Duodenal mucosa (tissue), 2 donors: ENCODE results near the gene ASIC3.

Experiments used
- H3K27ac ChIP-seq: one replicate; pipeline ENCODE4 v1.7.0; 2013; ENCODE audit warnings: low read depth, low read length
- H3K27me3 ChIP-seq, 2 donors: one replicate each; pipeline ENCODE4 v1.7.0; 2013; ENCODE audit warnings: low read length in 2 of 2, control low read depth in 1 of 2; ENCODE audit not compliant: insufficient read depth in 2 of 2, control insufficient read depth in 1 of 2
- H3K36me3 ChIP-seq, 2 donors: one replicate each; pipeline ENCODE4 v1.7.0; 2013; ENCODE audit warnings: low read length in 2 of 2, control low read depth in 1 of 2; ENCODE audit not compliant: insufficient read depth in 2 of 2, control insufficient read depth in 1 of 2
- H3K4me1 ChIP-seq, 2 donors: one replicate each; pipeline ENCODE4 v1.7.0; 2013; ENCODE audit warnings: low read length in 2 of 2, control low read depth in 1 of 2; ENCODE audit not compliant: insufficient read depth in 2 of 2, control insufficient read depth in 1 of 2
- H3K4me3 ChIP-seq, 2 donors: one replicate each; pipeline ENCODE4 v1.7.0; 2013; ENCODE audit warnings: low read length in 2 of 2, low read depth in 1 of 2
- H3K9ac ChIP-seq, 2 donors: one replicate each; pipeline ENCODE4 v1.7.0; 2013; ENCODE audit warnings: low read length in 2 of 2, low read depth in 1 of 2
- H3K9me3 ChIP-seq, 2 donors: one replicate each; pipeline ENCODE4 v1.7.0; 2013; ENCODE audit warnings: low read length in 2 of 2, control low read depth in 1 of 2; ENCODE audit not compliant: control insufficient read depth in 1 of 2

The ASIC3 gene

DNA sequence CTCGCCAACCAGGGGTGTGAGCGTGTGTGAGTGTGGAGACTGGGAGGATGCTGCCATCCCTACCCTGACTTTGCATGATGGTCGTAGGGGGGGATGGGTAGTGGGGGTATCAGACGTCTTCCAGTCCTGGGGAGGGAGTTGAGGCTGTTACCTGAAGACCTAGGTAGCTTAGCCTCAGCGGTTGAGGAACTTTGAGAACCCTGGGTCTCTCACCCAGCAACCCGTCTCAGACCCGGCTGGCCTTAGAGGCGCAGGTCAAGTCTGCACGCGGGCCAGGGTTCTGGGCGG lies 13.7 kb downstream of the ASIC3 start:
- Histone ChIP-seq H3K9me3 (no peaks in the 10 kb centered on the region), H3K4me1 (peaks cover 35 to 36% of the 10 kb centered on the region in 2 donors), H3K36me3 (peaks cover 9 to 25% of the 10 kb centered on the region in 2 donors), H3K4me3 (no peak overlapping the region), H3K27me3 (no peaks in the 10 kb centered on the region), H3K9ac (no peak overlapping the region), H3K27ac (no peak overlapping the region)

- Histone ChIP-seq H3K4me1 (peaks cover 31% of the 10 kb centered on the region in 2 donors), H3K9me3 (no peaks in the 10 kb centered on the region), H3K36me3 (peaks cover 13 to 30% of the 10 kb centered on the region in 2 donors), H3K4me3 (peak overlapping the region; percentile 66 to 77), H3K9ac (peak overlapping the region; percentile 30 to 59), H3K27me3 (no peaks in the 10 kb centered on the region), H3K27ac (peak overlapping the region; percentile 44)
These were observed 14.3 kb downstream of the ASIC3 start for GRCh38 chr7:151062399-151063211.

GRCh38 chr7:151063212-151063561 lies 14.9 kb downstream of the ASIC3 start:
- H3K27me3 ChIP-seq = no peaks in the 10 kb centered on the region
- no peak overlapping the region for H3K27ac ChIP-seq
- no peaks in the 10 kb centered on the region for H3K9me3 ChIP-seq
- peaks cover 19 to 36% of the 10 kb centered on the region in 2 donors for H3K36me3 ChIP-seq
- H3K4me1 ChIP-seq = peaks cover 30 to 31% of the 10 kb centered on the region in 2 donors
- H3K4me3 ChIP-seq = peak overlapping the region in 1 of 2 donors; percentile 61
- peak overlapping the region in 1 of 2 donors; percentile 48 for H3K9ac ChIP-seq

- no peaks in the 10 kb centered on the region for H3K27me3 ChIP-seq
- H3K4me3 ChIP-seq = no peak overlapping the region
- H3K9ac ChIP-seq = no peak overlapping the region
- no peaks in the 10 kb centered on the region for H3K9me3 ChIP-seq
- peaks cover 24 to 44% of the 10 kb centered on the region in 2 donors for H3K36me3 ChIP-seq
- H3K4me1 ChIP-seq = peaks cover 20 to 21% of the 10 kb centered on the region in 2 donors
- H3K27ac ChIP-seq = no peak overlapping the region
These were observed 16.1 kb downstream of the ASIC3 start for GRCh38 chr7:151064454-151064853.

GRCh38 chr7:151064993-151065392 lies 16.7 kb downstream of the ASIC3 start:
- H3K9me3 ChIP-seq = no peaks in the 10 kb centered on the region
- H3K27ac ChIP-seq = no peak overlapping the region
- H3K4me3 ChIP-seq = no peak overlapping the region
- no peak overlapping the region for H3K9ac ChIP-seq
- no peaks in the 10 kb centered on the region for H3K27me3 ChIP-seq
- peaks cover 28 to 49% of the 10 kb centered on the region in 2 donors for H3K36me3 ChIP-seq
- peaks cover 19 to 21% of the 10 kb centered on the region in 2 donors for H3K4me1 ChIP-seq

DNA sequence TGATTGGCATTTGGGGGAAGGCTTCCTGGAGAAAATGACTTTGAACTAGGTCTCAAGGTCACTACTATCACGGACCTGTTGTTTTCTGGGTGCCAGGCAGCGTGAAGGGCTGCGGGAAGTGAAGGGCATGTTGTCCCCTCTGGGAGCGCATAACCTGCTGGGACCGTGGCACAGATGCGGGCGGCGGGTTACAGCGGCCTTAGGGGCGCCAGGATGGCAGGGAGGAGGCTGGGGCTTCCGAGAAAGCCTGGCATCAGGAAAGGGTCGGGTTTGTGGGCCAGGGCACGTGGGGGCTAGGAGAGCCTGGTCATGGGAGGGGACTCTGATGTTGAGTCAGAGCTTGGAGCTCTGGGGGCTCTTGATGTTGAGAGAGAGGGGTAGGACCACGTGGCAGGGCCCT lies 17.2 kb downstream of the ASIC3 start:
- no peak overlapping the region for H3K27ac ChIP-seq
- peaks cover 32 to 54% of the 10 kb centered on the region in 2 donors for H3K36me3 ChIP-seq
- no peaks in the 10 kb centered on the region for H3K9me3 ChIP-seq

DNA sequence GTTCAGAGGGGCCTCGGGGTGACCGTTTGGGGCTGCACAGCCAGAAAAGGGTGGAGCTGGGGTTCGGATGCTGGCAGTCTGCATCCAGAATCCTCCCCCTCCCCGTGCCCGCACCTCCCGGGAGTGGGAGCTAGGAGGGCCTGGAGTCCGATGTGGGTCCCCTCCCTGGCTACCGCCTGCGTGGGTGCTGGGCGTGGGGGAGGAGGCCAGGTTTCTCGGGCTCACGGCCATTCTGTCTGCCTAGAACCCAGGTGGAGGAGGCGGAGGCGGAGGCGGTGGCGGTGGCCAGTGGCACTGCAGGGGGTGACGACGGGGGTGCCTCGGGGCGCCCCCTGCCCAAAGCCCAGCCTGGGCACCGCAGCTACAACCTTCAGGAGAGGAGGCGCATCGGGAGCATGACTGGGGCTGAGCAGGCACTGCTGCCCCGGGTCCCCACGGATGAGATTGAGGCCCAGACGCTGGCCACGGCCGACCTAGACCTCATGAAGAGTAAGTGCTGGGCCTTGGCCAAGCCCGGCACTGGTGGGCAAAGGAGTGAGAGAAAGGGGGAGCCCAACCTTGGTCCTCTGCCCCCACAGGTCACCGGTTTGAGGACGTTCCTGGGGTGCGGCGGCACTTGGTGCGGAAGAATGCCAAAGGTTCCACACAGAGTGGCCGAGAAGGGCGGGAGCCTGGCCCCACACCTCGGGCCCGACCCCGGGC lies 18.1 kb downstream of the ASIC3 start:
- Histone ChIP-seq H3K27ac (no peak overlapping the region), H3K27me3 (no peaks in the 10 kb centered on the region), H3K4me3 (no peak overlapping the region), H3K36me3 (peaks cover 34 to 63% of the 10 kb centered on the region in 2 donors), H3K9ac (no peak overlapping the region), H3K9me3 (no peaks in the 10 kb centered on the region), H3K4me1 (peaks cover 4 to 8% of the 10 kb centered on the region in 2 donors)

More for the DNA sequence above, 17.2 kb downstream of the ASIC3 start:
- Histone ChIP-seq H3K4me3 (no peak overlapping the region), H3K9ac (no peak overlapping the region), H3K27me3 (no peaks in the 10 kb centered on the region), H3K4me1 (peaks cover 13 to 17% of the 10 kb centered on the region in 2 donors)

GRCh38 chr7:151068069-151068773 lies 19.9 kb downstream of the ASIC3 start:
- H3K27ac ChIP-seq = no peak overlapping the region

GRCh38 chr7:151069841-151070573 lies 21.7 kb downstream of the ASIC3 start:
- no peak overlapping the region for H3K27ac ChIP-seq
- no peak overlapping the region for H3K4me3 ChIP-seq
- no peaks in the 10 kb centered on the region for H3K27me3 ChIP-seq
- H3K4me1 ChIP-seq = no peaks in the 10 kb centered on the region
- H3K9ac ChIP-seq = no peak overlapping the region
- H3K36me3 ChIP-seq = peaks cover 37 to 84% of the 10 kb centered on the region in 2 donors
- no peaks in the 10 kb centered on the region for H3K9me3 ChIP-seq

More at GRCh38 chr7:151068069-151068773, 19.9 kb downstream of the ASIC3 start:
- no peaks in the 10 kb centered on the region for H3K9me3 ChIP-seq
- no peak overlapping the region for H3K9ac ChIP-seq
- H3K27me3 ChIP-seq = no peaks in the 10 kb centered on the region
- H3K36me3 ChIP-seq = peaks cover 34 to 76% of the 10 kb centered on the region in 2 donors
- H3K4me3 ChIP-seq = no peak overlapping the region
- H3K4me1 ChIP-seq = no peaks in the 10 kb centered on the region
